Central memory CD8-positive, alpha-beta T cell (primary cell): ENCODE measurements around the gene IFNAR2.
A peak's percentile ranks its signal among the peaks of the same experiment; 100 is the strongest.

Experiments
- ATAC-seq: fragments of 150-1000 bp; cut with Tn5 transposase; replicated peaks from 2 replicates; pipeline ENCODE4 v1.10.0; 2022; ENCODE audit warnings: mild to moderate bottlenecking, moderate FRiP score, moderate number of reproducible peaks; ENCODE audit not compliant: poor library complexity, severe bottlenecking; ENCODE audit errors: extremely low read depth
- DNase-seq, 2 donors: peaks; one replicate each; pipeline ENCODE4 v3.0.0; 2021; ENCODE audit warnings: low spot score in 2 of 2
- H3K27ac Mint-ChIP-seq: one replicate; pipeline ENCODE4 v1.8.0; 2022; ENCODE audit warnings: low read depth, mild to moderate bottlenecking, moderate library complexity, mixed read lengths
- H3K27me3 Mint-ChIP-seq: one replicate; pipeline ENCODE4 v1.8.0; 2022; ENCODE audit warnings: mixed read lengths
- H3K36me3 Mint-ChIP-seq: one replicate; pipeline ENCODE4 v1.8.0; 2022; ENCODE audit warnings: mild to moderate bottlenecking, moderate library complexity, mixed read lengths; ENCODE audit not compliant: insufficient read depth
- H3K4me1 Mint-ChIP-seq: one replicate; pipeline ENCODE4 v1.8.0; 2022; ENCODE audit warnings: mixed read lengths
- H3K4me3 Mint-ChIP-seq: one replicate; pipeline ENCODE4 v1.8.0; 2022; ENCODE audit warnings: mild to moderate bottlenecking, moderate library complexity, mixed read lengths
- H3K9me3 Mint-ChIP-seq: one replicate; pipeline ENCODE4 v1.8.0; 2022; ENCODE audit warnings: mixed read lengths

The IFNAR2 gene

DNA sequence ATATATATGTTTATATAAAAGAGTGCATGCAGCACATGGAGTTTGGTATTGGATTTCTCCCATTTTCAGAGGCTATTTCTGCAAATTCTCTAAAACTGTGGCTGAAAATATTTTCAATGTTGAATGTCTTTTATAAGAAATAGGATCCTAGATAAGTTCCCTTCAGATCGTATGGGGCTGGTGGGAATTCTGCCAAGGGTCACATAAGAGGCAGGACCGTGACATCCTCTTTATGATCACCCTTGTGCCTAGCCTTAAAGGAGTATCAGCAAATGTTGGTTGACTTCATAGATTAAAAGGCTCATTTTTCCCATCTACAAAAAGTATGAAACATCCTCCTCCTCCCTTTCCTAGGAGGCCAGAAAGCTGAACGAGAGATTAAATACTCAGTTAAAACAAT, 1.3 kb upstream of the IFNAR2 start:
- Mint-ChIP-seq H3K27me3 (no peaks in the 10 kb centered on the region), H3K36me3 (peaks cover 12% of the 10 kb centered on the region), H3K9me3 (no peaks in the 10 kb centered on the region), H3K4me3 (peak overlapping the region; percentile 81), H3K27ac (no peak overlapping the region), H3K4me1 (peaks cover 32% of the 10 kb centered on the region)
- DNase-seq (no peak), ATAC-seq (no peak)

DNA sequence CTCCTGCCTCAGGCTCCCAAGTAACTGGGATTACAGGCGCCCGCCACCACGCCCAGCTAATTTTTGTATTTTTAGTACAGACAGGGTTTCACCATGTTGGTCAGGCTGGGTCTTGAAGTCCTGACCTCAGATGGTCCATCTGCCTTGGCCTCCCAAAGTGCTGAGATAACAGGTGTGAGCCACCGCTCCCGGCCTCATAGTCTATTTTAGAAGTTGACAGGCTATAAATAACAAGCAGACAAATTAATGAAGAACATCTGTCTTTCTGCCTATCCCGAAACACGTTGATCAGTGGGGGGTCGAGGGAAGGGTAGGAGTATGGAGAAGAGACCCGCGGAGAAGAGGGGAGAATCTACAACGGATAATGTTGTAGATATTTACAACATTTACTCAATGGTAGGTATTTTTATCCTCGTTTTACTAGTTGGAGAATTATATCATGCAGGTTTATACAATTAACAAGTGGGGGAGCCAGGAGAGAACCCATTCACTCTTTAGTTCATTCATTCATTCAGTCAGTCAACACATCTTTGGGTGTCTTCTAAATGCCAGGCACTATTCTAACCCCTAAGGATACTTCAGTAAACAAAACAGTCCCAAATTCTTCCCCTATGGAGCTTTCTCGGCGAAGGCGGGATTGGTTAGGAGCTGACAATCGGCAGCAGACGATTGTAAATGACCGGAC, 497 bp upstream of the IFNAR2 start:
- no peaks in the 10 kb centered on the region for H3K27me3 Mint-ChIP-seq
- peak overlapping the region; percentile 81 for H3K4me3 Mint-ChIP-seq
- H3K36me3 Mint-ChIP-seq = peaks cover 12% of the 10 kb centered on the region
- H3K4me1 Mint-ChIP-seq = peaks cover 40% of the 10 kb centered on the region
- no peaks in the 10 kb centered on the region for H3K9me3 Mint-ChIP-seq
- no peak for ATAC-seq
- DNase-seq = no peak
- H3K27ac Mint-ChIP-seq = peak overlapping the region; percentile 27

DNA sequence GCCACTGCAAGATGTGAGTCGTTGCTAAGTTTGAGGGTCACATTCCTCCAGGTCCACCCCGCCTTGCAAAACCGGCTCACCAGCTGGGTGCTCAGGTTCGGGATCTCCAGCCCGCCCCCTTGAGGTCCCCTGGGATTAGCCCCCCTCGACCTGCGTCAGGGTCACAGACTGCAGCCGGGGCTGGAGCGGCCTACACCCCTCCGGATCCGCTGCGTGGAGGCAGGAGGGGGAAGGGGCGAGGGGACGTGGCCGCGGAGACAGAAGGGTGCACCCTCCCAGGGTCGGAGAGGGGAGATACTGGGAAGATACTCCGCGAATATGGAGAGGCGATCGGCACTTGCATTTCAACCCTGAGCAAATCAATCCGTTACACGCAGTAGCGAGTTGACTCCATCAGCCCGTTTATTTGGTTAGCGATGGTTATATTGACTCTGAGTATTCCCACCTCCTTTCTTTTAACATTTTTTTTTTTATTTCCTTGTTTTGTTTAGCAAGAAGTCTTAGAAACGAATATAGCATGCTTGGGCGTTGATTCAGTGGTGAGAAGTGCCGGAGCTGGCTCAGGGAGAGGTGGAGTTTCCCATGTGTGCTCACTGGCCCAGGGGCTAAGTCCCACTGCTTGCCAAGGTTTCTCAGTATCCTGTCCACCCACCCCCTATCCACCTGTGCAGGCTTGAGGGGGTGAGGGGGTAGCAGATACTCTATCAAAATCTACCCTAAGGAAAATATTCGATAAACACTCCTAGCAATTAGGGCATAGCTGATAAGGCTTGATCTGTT, 997 bp downstream of the IFNAR2 start:
- H3K4me3 Mint-ChIP-seq = peak overlapping the region; percentile 81
- no peaks in the 10 kb centered on the region for H3K27me3 Mint-ChIP-seq
- DNase-seq (peak in 1 of 2 donors; percentile 19), ATAC-seq (no peak)
- H3K4me1 Mint-ChIP-seq = peaks cover 55% of the 10 kb centered on the region
- H3K36me3 Mint-ChIP-seq = peaks cover 16% of the 10 kb centered on the region
- no peaks in the 10 kb centered on the region for H3K9me3 Mint-ChIP-seq
- peak overlapping the region; percentile 87 for H3K27ac Mint-ChIP-seq

DNA sequence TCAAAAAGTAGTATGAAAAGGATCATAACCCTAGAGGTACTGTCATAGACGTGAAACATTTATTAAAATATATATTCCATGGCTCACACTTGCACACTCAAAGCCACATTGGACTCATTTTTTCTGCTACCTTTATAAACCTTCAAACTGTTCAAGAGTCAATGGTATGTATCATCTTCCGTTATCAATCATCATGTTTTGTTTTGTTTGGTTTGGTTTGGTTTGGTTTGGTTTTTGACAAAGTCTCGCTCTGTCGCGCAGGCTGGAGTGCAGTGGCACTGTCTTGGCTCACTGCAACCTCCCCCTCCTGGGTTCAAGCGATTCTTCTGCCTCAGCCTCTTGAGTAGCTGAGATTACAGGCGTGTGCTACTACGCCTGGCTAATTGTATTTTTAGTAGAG, 1.8 kb downstream of the IFNAR2 start:
- ATAC-seq (no peak), DNase-seq (no peak)
- Mint-ChIP-seq H3K36me3 (peaks cover 16% of the 10 kb centered on the region), H3K27ac (peak overlapping the region; percentile 87), H3K27me3 (no peaks in the 10 kb centered on the region), H3K4me1 (peaks cover 62% of the 10 kb centered on the region), H3K9me3 (no peaks in the 10 kb centered on the region), H3K4me3 (peak overlapping the region; percentile 81)

DNA sequence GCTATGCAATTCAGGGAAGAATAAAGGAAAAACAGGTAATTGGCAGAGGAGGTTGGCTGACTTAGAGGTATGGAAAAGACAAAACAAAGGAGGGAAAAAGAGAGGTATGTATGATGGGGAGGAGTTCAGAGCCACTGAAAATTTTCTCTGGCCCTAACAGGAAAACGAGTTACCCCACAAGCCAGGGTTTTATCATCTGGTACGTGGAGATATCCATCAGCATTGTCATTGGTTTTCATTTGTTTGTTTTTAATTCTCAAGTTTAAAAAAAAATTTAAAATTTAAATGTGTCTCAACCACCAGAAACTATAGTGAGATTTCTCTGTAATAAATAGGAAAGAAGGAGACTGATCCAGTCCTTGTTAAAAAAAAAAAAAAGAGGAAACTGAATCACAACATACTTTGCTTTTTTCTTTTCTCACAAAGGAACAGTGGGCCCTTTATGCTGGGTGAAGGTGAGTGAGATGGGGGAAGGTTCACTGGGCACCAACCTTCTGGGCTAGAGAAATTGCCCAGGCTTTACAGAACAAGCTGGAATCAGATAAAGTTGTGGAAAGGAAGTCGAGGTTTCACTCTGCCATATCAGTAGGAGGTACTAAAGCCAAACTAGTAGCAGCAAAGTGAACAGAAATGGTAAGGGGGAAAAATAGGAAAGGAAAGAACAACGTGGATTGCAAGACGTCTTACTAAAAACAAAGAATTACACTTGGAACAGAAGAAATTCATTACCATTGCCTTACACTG, 2.7 kb downstream of the IFNAR2 start:
- Mint-ChIP-seq H3K27me3 (no peaks in the 10 kb centered on the region), H3K36me3 (peaks cover 18% of the 10 kb centered on the region), H3K4me3 (peak overlapping the region; percentile 81), H3K27ac (peak overlapping the region; percentile 87), H3K9me3 (no peaks in the 10 kb centered on the region), H3K4me1 (peaks cover 72% of the 10 kb centered on the region)
- DNase-seq = no peak
- ATAC-seq = no peak

DNA sequence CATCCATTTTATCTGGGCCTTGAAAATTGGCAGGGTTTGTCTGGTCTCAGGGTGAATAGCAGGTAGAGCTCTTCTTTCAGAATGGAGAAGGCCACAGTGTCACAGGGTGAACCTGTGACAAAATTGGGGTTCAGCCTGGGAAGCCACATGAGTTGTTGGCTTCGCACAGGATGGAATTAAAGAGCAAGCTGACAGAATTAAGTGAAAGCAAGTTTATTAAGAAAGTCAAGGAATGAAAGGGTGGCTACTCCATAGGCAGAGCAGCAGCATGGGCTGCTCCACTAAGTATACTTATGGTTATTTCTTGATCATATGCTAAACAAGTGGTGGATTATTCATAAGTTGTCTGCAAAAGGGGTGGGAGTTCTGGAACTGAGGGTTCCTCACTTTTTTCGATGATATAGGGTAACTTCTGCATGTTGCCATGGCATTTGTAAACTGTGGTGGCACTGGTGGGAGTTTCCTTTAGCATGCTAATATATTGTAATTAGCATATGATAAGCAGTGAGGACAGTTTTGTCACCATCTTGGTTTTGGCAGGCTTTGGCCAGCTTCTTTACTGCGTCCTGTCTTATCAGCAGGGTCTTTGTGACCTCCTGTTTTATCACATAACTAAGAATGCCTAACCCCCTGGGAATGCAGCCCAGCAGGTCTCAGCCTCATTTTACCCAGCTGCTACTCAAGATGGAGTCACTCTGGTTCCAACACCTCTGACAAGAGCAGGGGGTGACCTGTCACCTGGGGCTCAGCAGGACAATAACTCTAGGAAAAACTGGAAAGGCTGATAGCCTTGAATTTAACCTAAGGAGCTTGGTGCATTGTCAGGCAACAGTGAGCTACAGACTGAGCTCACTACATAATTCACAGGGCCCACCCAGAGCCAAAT, 5.1 kb downstream of the IFNAR2 start:
- H3K9me3 Mint-ChIP-seq = no peaks in the 10 kb centered on the region
- peaks cover 85% of the 10 kb centered on the region for H3K4me1 Mint-ChIP-seq
- H3K27me3 Mint-ChIP-seq = no peaks in the 10 kb centered on the region
- peak overlapping the region; percentile 87 for H3K27ac Mint-ChIP-seq
- DNase-seq (no peak), ATAC-seq (no peak)
- H3K4me3 Mint-ChIP-seq = peak overlapping the region; percentile 34
- H3K36me3 Mint-ChIP-seq = peaks cover 16% of the 10 kb centered on the region

DNA sequence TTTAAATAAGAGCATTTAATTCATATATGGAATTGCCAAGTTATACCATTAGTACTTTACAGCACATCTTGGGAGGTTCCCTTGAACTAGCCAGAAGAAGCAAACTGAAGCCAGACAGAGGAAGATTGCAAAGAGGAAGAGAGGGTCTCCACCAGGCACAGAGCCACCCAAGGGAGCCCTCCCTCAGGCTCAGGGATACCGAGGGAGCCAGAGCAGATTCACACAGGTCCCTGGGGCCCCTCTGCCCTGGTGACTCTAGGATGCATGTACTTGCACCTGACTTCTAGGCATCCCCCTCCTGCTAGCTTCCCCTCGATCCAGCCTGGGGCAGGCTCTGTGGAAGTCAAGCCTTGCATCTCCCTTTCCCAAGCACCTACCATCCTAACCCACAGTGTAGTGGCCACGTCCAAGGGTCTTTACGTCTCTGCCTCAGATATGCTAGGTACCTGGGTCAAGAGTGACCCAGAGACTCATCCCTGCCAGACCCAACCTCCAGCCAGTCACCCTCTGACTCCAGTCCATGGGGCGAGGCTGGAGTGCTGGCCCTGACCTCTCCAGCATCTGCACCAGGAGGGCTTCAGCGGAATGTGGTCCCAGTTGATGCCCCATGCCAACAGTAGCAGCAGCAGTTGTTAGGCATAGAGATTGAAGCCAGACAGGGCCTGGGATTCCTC, 6.4 kb downstream of the IFNAR2 start:
- no peaks in the 10 kb centered on the region for H3K9me3 Mint-ChIP-seq
- peaks cover 14% of the 10 kb centered on the region for H3K36me3 Mint-ChIP-seq

DNA sequence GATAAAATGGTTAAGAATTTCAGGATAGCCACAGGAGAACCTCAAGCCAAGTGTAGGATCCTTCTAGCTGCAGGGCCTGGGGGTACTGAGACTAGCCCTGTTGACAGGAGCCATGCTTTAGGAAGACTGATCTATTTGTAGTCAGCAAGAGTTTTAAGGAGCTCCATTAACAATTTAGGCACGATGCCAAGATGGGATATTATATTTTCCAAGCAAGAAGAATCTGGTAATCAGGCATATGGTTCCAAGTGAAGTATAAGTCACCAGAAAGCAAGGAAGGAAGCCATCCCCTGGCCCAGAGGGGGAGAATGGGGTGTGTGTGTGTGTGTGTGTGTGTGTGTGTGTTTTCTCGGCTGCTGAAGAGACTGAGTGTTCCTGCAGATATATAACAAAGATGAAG, 7.0 kb downstream of the IFNAR2 start:
- Mint-ChIP-seq H3K27ac (peak overlapping the region; percentile 93), H3K4me3 (no peak overlapping the region), H3K27me3 (no peaks in the 10 kb centered on the region), H3K4me1 (peaks cover 90% of the 10 kb centered on the region), H3K36me3 (peaks cover 12% of the 10 kb centered on the region), H3K9me3 (no peaks in the 10 kb centered on the region)
- DNase-seq = no peak
- no peak for ATAC-seq

More for the DNA sequence above, 6.4 kb downstream of the IFNAR2 start:
- Mint-ChIP-seq H3K27ac (peak overlapping the region; percentile 93), H3K4me3 (no peak overlapping the region), H3K27me3 (no peaks in the 10 kb centered on the region), H3K4me1 (peaks cover 90% of the 10 kb centered on the region)
- DNase-seq (no peak), ATAC-seq (no peak)

DNA sequence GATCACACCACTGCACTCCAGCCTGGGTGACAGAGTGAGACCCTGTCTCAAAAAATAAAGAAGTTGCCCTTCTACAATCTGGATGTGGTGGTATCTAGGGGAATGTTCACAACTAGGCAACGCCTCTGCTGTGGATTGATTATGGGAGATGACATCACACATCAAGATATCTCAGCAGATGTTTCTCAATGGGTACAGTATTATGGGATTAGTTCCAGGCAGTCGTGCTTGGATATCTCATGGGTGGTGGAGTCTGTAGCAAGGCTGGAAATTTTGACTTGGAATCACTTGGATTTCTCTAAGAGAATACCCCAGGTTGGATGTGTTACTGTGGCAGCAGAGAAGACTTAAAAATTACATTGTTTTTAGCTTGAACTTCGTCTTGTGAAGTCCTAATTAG, 7.7 kb downstream of the IFNAR2 start:
- ATAC-seq (no peak), DNase-seq (no peak)
- Mint-ChIP-seq H3K27ac (peak overlapping the region; percentile 93), H3K27me3 (no peaks in the 10 kb centered on the region), H3K4me3 (peak overlapping the region; percentile 58), H3K4me1 (peaks cover 89% of the 10 kb centered on the region), H3K36me3 (peaks cover 17% of the 10 kb centered on the region), H3K9me3 (no peaks in the 10 kb centered on the region)

DNA sequence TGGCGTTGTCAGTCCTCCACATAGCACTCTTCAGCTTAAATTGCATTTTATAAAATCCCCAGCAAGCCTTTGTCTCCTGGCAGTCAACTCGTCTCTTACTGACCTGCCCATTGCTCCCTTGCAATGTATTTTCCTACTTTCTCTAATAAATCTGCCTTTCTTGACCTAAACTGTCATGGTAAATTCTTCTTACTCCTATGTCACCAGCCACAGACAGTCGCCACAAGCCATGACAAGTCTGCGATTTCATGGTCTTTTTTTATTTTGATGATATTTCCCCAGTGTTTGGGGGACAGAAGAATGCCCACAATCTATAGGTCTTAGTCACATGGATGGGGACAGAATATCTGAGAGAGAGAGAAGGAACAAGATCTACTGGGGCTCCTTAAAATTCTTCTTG, 8.4 kb downstream of the IFNAR2 start:
- Mint-ChIP-seq H3K27me3 (no peaks in the 10 kb centered on the region), H3K27ac (peak overlapping the region; percentile 93), H3K4me3 (peak overlapping the region; percentile 58), H3K36me3 (peaks cover 15% of the 10 kb centered on the region), H3K9me3 (no peaks in the 10 kb centered on the region), H3K4me1 (peaks cover 82% of the 10 kb centered on the region)
- DNase-seq (no peak), ATAC-seq (no peak)

DNA sequence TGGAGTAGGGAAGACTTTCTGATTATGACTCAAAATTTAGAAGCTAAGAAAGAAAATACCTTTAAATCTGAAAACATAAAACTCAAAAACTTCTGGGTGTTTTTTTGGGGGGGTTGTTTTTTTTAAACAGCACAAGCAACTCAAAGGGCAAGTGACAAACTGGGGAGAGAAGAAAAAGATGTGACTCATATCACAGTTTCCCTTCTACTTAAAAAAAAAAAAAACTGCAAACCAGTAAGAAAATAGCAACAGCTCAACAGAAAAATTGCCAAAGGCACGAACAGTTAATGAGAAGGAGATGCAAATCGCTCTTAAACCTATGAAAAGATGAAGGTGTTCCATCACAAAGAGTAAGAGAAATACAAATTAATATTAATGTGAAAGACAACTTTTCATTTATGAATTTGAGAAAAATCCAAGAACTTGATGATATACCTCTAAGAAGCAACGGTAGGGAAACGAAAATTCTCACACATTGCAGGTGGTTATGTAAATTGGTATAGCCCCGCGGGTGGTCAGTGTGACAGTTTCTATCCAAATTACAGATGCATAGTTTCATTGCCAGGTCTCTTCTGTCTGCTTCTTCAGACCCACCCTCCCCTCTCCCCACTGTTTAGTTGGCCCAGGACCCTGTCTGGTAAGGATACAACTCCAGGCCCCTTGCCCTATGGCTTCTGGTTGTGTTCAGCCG, 9.0 kb downstream of the IFNAR2 start:
- DNase-seq (no peak), ATAC-seq (peak; percentile 66)
- peaks cover 82% of the 10 kb centered on the region for H3K4me1 Mint-ChIP-seq
- peak overlapping the region; percentile 93 for H3K27ac Mint-ChIP-seq
- peaks cover 16% of the 10 kb centered on the region for H3K36me3 Mint-ChIP-seq
- H3K4me3 Mint-ChIP-seq = peak overlapping the region; percentile 58
- H3K9me3 Mint-ChIP-seq = no peaks in the 10 kb centered on the region
- no peaks in the 10 kb centered on the region for H3K27me3 Mint-ChIP-seq
